Dermis blood vessel endothelial cell (primary cell): ENCODE data around the gene DNAI2. TPM values are rescaled to one million over a fixed set of nuclear protein-coding genes. Genes with fewer than 3 reads are reported as not detected.
"Not testable (repeated sequence)": the region's sequence is repeated elsewhere in the genome, so short reads cannot be mapped to it uniquely, and the experiment has no call there.

Experiments used
- DNase-seq: peaks from one replicate; pipeline ENCODE4 v3.0.0; 2010
- total RNA-seq: library from RNA; depleted of rRNA; stranded (reverse); fragments of >200 nt; gene quantifications from 2 replicates; pipeline ENCODE4 v1.2.3, GENCODE V29; 2014

Gene DNAI2
- total RNA-seq, 1 donor from 2014 or later, result not detected

DNA sequence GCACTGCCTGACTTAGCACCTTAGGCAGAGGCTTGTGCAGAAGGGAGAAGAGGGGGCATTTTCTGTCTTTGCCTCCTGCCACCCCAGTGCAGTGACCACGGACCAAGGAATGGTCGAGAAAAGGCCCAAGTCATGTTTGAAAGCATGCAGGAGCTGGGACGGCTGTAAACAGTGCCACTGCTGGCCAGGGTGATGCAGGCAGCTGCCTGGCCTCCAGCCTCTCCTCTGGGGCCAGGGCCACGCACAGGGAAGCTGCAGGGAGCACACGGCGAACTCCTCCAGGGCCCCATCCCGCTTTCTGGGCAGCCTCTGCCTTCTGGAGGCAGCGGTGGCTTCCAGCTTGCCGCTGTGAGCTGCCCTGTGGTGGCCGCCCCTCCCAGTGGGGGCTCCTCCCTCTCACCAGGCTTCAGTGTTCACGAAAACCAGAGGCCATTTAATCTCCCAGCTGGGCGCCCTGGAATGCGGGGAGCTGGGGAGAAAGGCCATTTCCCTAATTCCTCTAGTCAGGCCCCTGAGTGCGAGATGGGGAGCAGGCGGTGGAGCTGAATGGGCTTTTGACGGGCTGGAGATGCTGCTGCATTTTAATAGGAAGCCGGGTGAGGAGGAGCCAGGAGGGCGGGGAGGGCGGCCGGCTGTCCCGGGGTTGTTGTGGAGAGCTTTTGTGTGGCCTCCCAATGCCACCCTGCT, 28.7 kb upstream of the DNAI2 start:
- no peak for DNase-seq

GRCh38 chr17:74245871-74246270, 28.2 kb upstream of the DNAI2 start:
- no peak for DNase-seq

- no peak for DNase-seq
Observed at GRCh38 chr17:74249590-74250270, 24.3 kb upstream of the DNAI2 start.

DNA sequence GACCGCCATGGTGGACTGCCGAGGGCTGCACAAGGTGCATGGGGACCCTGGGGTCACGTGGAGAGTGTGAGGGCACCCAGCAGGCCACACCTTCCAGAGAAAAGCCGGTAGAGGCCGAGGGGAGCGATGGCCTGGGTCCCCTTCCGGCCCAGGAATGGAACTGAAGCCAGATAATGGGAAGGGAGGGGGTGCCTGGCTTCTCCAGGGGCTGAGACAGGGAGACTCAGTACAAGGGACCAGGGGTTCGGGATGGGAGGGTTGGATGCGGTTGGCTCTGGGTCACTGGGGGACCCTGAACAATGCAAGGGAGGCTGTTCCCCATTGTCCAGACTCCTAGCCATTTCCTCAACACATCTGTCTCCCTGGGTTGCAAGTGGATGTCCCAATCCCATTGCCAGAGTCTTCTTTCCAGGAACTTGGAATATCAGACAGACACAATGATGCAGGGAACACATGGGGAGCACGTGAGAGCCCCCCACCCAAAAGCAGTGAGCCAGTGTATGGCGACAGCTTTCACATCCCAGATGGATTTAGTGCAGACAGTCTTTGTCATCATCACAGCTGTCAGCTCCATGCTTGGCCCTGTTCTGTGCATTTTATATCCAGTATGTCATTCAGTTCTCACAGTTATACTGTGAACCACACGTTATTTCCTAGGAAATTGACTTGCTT, 23.6 kb upstream of the DNAI2 start:
- no peak for DNase-seq

DNA sequence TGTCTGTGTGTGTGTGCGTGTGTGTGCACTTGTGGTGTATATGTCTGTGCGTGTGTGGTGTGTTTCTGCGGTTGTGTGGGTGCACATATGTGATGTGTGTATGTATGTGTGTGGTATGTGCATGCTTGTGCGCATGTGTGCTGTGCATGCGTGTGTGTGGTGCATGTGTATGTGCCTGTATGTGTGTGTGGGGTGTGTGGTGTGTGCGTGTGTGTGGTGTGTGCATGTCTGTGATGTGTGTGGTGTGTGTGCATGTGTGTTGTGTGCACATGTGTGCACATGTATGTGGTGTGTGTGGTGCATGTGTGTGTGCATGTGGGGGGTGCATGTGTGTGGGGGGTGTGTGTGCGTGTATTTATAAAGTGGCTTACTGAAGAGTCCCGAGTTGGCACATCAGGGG, 23.0 kb upstream of the DNAI2 start:
- no peak for DNase-seq

DNA sequence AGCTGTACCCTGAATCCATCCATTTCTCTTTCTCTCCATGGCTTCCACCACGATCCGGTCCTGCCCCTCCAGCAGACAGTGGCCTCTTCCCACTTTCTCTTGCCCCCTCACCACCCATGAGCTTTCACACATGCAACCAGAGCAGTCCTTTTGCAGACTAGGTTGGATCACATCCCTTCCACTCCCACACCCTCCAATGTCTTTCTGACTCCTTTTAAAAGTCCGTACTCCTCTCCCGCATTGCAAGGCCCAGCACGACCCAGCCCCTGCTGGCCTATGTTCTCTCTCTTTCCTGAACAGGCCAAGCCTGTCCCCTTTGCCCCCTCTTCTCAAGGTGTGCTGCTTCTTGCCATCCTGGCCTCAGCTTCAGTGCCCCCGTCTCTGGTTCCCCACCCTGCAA, 22.5 kb upstream of the DNAI2 start:
- DNase-seq, result no peak

GRCh38 chr17:74252211-74252610, 21.8 kb upstream of the DNAI2 start:
- no peak for DNase-seq

DNA sequence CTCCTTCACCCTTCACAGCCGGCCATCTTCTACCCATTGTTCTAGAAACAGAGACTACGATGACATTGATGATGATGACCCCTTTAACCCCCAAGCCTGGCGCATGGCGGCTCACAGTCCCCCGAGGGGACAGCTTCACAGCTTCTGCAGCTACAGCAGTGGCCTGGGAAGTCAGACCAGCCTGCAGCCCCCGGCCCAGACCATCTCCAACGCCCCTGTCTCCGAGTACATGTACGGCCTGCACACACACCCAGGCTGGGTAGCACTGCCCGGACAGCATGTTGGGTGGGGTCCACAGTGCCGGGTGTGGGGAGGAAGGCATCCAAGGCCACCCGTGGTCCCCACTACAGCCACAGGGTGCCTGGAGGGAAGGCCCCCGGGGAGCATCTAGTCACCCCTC, 21.0 kb upstream of the DNAI2 start:
- no peak for DNase-seq

DNA sequence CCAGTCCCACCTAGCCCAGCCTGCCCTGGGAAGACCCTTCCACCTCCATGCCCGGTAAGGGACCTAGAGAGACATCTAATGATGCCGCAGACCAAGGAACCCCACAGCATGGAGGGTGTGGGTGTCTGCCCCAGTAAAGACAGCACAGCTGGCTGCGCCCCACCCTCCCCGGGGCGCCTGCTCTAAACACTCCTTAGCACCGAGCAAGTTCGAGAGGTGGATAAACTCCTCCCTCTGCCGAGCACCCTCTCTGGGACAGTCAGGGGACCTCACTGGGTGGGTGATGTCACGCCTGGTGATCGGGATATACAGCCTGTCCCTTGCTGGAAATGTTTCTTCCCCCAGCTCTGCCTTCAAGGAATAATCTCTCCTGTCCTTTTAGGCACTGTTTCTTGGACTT, 16.7 kb upstream of the DNAI2 start:
- DNase-seq, result no peak

GRCh38 chr17:74259667-74260524, 14.1 kb upstream of the DNAI2 start:
- no peak for DNase-seq

DNA sequence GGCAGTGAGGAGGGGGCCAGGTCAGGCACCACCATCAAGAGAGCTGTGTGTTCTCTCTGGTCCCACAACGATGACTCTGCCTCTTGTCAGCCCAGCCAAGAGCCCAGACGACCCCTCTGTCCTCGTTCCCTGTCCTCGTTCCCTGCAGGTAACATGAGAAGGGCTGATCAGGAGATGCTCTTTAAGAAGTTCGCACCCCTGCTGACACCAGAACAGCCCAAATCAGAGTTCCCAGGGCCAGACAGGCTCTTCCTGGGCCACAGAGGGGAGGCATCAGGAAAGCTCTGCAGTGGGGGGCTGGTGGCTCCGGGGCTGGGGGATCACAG, 13.5 kb upstream of the DNAI2 start:
- DNase-seq, result no peak

DNA sequence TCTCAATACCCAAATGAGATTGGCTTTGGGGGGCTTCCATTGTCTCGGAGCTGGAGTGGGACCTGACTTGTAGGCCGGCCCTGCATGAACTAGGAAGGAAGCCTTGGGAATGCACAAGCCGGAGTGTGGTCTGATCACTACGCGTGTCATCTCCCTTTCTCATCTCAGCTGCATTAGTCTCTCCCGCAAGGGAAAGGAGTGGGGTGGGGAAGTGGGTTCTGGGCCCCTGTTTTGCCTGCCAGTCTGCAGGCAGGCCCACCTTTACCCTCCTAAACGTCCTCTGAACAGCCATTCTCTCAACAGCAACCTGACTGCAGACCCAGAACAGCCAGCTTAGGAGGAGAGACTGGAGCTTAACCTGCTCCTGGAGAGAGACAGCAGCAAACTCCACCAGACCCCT, 11.4 kb upstream of the DNAI2 start:
- DNase-seq, result no peak

- not testable (repeated sequence) for DNase-seq
Observed at GRCh38 chr17:74267054-74267453, 7.0 kb upstream of the DNAI2 start.

GRCh38 chr17:74267579-74267978, 6.5 kb upstream of the DNAI2 start:
- no peak for DNase-seq

GRCh38 chr17:74267987-74268499, 6.0 kb upstream of the DNAI2 start:
- no peak for DNase-seq

- DNase-seq, result no peak
Observed at GRCh38 chr17:74268558-74268957, 5.5 kb upstream of the DNAI2 start.

GRCh38 chr17:74270333-74270732, 3.7 kb upstream of the DNAI2 start:
- DNase-seq, result no peak

DNA sequence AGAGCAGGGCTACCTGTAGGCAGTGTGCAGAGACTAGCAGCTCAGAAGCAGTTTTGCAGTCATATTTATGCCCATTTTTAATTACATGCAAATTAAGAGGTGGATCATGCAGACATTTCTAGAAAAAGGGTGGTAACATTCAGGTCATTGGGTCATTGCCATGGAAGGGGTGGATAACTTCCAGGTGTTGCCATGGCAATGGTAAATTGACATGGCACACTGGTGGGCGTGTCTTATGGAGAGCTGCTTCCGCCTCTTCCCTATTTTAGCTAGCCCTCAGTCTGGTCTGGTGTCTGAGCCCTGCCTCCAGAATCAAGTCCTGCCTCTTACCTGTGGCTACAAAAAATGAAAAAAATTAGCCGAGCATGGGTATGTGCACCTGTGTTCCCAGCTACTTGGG, 2.8 kb upstream of the DNAI2 start:
- DNase-seq, result no peak

DNA sequence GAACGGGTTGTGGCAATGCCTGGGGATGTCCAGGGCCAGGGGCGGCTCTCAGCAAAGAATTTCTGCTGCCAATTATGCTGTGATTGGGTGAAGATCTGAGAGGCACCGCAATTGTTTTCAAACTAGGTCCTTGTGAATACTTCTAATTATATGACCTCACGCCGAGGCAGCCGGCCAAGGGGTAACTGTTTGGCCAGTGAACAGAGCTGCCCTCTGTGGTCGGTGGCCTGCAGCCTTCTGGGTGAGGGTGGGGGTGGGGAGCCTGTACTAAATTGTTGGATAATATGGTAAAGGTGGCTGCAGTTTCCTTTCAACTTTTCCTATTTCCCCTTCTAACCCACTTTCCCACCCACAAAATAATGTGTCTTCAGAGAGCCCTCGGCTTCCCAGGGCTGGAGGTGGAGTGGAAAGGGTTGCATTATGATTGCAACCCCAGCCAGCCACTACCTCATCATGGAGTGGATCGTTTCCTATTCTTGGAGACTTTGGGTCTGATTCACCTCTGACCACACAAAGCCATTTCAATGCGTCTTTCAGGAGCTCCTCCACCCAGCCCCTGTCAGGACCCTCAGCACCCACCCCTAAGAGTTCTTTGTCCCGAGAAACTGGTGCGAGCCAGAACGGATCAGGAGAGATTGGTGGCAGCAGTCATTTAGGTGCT, 2.0 kb upstream of the DNAI2 start:
- DNase-seq, result no peak

DNA sequence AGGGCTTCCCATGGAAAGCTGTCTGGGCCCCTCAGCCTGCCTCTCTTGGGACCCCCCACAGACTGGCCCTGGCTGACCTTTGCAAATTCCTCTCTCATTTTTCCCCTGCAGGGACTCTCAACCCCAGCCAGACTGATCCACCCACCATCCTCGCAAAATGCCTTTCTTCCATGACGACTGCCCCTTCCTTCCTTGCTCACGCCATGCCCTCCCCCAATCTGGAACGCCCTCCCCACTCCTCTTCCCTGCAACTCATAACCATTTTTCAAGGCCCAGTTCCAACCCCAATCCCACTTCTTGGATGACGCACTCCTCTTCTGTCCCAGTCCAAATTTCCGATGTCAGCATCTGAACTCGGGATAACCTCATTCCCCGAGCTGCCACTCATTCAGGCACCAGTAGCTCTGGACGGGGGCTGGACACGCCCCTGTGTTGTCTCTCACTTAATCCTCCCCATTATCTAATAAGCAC, 1.3 kb upstream of the DNAI2 start:
- no peak for DNase-seq

GRCh38 chr17:74274709-74275340, 791 bp downstream of the DNAI2 start:
- DNase-seq, result no peak

DNA sequence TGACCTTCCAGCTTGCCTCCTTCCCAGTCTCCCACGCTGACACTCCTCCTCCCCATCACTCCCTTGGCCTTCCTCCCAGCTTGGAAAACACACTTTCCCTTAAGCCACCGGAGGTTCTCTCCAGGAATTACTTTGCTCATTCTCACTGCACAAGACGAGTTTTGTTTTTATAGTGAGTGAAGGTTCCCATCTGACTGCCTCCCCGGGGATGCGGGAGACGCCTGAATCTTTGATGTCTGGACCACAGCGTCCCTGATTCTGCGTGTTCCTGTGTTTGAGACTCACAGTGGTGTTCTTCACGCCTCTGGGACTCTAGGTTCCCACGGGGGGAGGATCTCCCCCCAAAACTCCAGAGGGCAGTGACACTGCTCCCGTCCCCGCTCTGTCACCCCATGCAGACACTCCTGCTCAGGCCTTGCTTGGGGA, 2.0 kb downstream of the DNAI2 start:
- DNase-seq, result no peak
